OCI-LY7 (cell line): Measurements from ENCODE around the gene SLC25A26.

Experiments
- EZH2phosphoT487 ChIP-seq: fragments of 200-600 bp; sonication (generic); IDR thresholded peaks from 2 replicates; pipeline ENCODE4 v1.6.1; 2018; ENCODE audit warnings: low read depth, borderline replicate concordance, mild to moderate bottlenecking, mixed run types, antibody characterized with exemption, low read length, moderate library complexity, mixed read lengths
- TF ChIP-seq, protein P1 (sequence below): fragments of 200-600 bp; sonication (generic); conservative IDR thresholded peaks from 2 replicates; pipeline ENCODE4 v1.5.1; 2014; ENCODE audit warnings: mild to moderate bottlenecking, antibody characterized with exemption, low read length, moderate library complexity, mixed read lengths

- TF ChIP-seq, protein P1, sequence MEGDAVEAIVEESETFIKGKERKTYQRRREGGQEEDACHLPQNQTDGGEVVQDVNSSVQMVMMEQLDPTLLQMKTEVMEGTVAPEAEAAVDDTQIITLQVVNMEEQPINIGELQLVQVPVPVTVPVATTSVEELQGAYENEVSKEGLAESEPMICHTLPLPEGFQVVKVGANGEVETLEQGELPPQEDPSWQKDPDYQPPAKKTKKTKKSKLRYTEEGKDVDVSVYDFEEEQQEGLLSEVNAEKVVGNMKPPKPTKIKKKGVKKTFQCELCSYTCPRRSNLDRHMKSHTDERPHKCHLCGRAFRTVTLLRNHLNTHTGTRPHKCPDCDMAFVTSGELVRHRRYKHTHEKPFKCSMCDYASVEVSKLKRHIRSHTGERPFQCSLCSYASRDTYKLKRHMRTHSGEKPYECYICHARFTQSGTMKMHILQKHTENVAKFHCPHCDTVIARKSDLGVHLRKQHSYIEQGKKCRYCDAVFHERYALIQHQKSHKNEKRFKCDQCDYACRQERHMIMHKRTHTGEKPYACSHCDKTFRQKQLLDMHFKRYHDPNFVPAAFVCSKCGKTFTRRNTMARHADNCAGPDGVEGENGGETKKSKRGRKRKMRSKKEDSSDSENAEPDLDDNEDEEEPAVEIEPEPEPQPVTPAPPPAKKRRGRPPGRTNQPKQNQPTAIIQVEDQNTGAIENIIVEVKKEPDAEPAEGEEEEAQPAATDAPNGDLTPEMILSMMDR, result no peak
- TF ChIP-seq EZH2phosphoT487, result no peak
Measured at GRCh38 chr3:66400411-66401156, 179.8 kb downstream of the SLC25A26 start.
